Astrocyte (in vitro differentiated cells and primary cell): Measurements from ENCODE around the gene SSH2.

Source experiments
- EZH2 ChIP-seq: IDR thresholded peaks from 2 replicates; pipeline ENCODE4 v1.6.1; 2012; ENCODE audit warnings: mild to moderate bottlenecking, low read length, inconsistent platforms; ENCODE audit not compliant: insufficient read depth
- TF ChIP-seq, protein P1 (sequence below): IDR thresholded peaks from 2 replicates; pipeline ENCODE4 v1.5.1; 2011; ENCODE audit warnings: low read depth, mild to moderate bottlenecking, inconsistent platforms, low read length, moderate library complexity; ENCODE audit not compliant: insufficient read depth

DNA sequence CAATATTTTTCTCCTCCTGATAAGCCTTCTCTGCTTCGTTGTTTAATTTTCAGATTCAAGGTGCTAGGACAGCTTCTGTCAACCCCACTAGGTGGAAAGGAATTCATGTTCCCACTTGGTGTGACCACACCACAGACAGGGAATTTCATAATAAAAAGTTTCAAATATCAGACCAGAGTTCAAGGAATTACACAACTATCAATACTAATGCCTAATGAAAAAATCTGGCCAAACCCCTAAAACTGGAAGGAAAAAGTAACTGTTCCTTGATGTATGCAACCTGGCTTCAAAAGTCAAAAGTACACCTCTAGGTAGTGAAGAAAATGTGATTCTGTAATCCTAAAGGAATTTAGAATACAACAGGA lies 219.5 kb downstream of the SSH2 start:
- TF ChIP-seq, protein P1, sequence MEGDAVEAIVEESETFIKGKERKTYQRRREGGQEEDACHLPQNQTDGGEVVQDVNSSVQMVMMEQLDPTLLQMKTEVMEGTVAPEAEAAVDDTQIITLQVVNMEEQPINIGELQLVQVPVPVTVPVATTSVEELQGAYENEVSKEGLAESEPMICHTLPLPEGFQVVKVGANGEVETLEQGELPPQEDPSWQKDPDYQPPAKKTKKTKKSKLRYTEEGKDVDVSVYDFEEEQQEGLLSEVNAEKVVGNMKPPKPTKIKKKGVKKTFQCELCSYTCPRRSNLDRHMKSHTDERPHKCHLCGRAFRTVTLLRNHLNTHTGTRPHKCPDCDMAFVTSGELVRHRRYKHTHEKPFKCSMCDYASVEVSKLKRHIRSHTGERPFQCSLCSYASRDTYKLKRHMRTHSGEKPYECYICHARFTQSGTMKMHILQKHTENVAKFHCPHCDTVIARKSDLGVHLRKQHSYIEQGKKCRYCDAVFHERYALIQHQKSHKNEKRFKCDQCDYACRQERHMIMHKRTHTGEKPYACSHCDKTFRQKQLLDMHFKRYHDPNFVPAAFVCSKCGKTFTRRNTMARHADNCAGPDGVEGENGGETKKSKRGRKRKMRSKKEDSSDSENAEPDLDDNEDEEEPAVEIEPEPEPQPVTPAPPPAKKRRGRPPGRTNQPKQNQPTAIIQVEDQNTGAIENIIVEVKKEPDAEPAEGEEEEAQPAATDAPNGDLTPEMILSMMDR = no peak
- no peak for TF ChIP-seq EZH2
